ENCODE results near the gene NMUR1. TPM values are rescaled to one million over a fixed set of nuclear protein-coding genes. Genes with fewer than 3 reads are reported as not detected.

Gene NMUR1
- total RNA-seq, 1 donor from 2014 or later, result not detected

GRCh38 chr2:231502596-231502995 is 27.6 kb downstream of the NMUR1 start:
- DNase-seq (ENCODE audit: low spot score), result no peak
- H3K27me3 Mint-ChIP-seq (ENCODE audit: unreplicated experiment), result no peaks in the 10 kb centered on the region

GRCh38 chr2:231497651-231498050 is 32.6 kb downstream of the NMUR1 start:
- Mint-ChIP-seq H3K4me3 (ENCODE audit: unreplicated experiment) (no peak overlapping the region), H3K9me3 (ENCODE audit: unreplicated experiment) (no peaks in the 10 kb centered on the region), H3K4me1 (ENCODE audit: unreplicated experiment) (no peaks in the 10 kb centered on the region), H3K27ac (ENCODE audit: unreplicated experiment) (no peak overlapping the region), H3K36me3 (ENCODE audit: low read depth, unreplicated experiment) (no peaks in the 10 kb centered on the region), H3K27me3 (ENCODE audit: unreplicated experiment) (no peaks in the 10 kb centered on the region)
- no peak for TF ChIP-seq CTCF (IDR thresholded peaks at IDR 0.05; ENCODE audit: unreplicated experiment)
- no peak for DNase-seq (ENCODE audit: low spot score)

More at GRCh38 chr2:231502596-231502995, 27.6 kb downstream of the NMUR1 start:
- no peak for TF ChIP-seq CTCF (IDR thresholded peaks at IDR 0.05; ENCODE audit: unreplicated experiment)
- Mint-ChIP-seq H3K36me3 (ENCODE audit: low read depth, unreplicated experiment) (no peaks in the 10 kb centered on the region), H3K4me1 (ENCODE audit: unreplicated experiment) (peaks cover 2% of the 10 kb centered on the region), H3K4me3 (ENCODE audit: unreplicated experiment) (no peak overlapping the region), H3K27ac (ENCODE audit: unreplicated experiment) (no peak overlapping the region), H3K9me3 (ENCODE audit: unreplicated experiment) (no peaks in the 10 kb centered on the region)

- Mint-ChIP-seq H3K27me3 (ENCODE audit: unreplicated experiment) (no peaks in the 10 kb centered on the region), H3K9me3 (ENCODE audit: unreplicated experiment) (no peaks in the 10 kb centered on the region), H3K4me3 (ENCODE audit: unreplicated experiment) (no peak overlapping the region), H3K36me3 (ENCODE audit: low read depth, unreplicated experiment) (no peaks in the 10 kb centered on the region), H3K4me1 (ENCODE audit: unreplicated experiment) (no peaks in the 10 kb centered on the region), H3K27ac (ENCODE audit: unreplicated experiment) (no peak overlapping the region)
- TF ChIP-seq CTCF (IDR thresholded peaks at IDR 0.05; ENCODE audit: unreplicated experiment), result no peak
- no peak for DNase-seq (ENCODE audit: low spot score)
These were observed 35.6 kb downstream of the NMUR1 start for GRCh38 chr2:231494669-231495068.

DNA sequence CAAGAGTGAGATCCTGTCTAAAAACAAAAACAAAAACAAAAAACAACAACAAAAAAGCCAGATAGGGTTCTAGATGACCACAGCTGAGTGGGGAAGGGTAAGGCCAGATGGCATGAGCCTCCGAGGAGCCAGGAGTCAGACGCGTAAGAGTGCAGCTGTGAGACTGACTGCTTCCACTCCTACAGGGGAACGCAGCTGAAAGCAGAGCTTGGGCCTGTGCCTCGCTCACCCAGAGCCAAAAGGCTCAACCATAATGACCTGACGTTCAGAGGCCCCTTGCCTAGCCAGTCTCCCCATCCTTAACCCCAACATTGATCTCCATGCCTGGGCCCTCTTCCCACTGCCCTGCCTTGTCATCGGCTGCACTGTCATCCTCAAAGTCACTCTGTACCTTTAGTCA is 39.4 kb downstream of the NMUR1 start:
- Mint-ChIP-seq H3K27me3 (ENCODE audit: unreplicated experiment) (peaks cover 5% of the 10 kb centered on the region), H3K9me3 (ENCODE audit: unreplicated experiment) (peaks cover 4% of the 10 kb centered on the region), H3K36me3 (ENCODE audit: low read depth, unreplicated experiment) (peaks cover 8% of the 10 kb centered on the region), H3K4me1 (ENCODE audit: unreplicated experiment) (no peaks in the 10 kb centered on the region), H3K4me3 (ENCODE audit: unreplicated experiment) (no peak overlapping the region), H3K27ac (ENCODE audit: unreplicated experiment) (no peak overlapping the region)
- DNase-seq (ENCODE audit: low spot score), result no peak
- no peak for TF ChIP-seq CTCF (IDR thresholded peaks at IDR 0.05; ENCODE audit: unreplicated experiment)

DNA sequence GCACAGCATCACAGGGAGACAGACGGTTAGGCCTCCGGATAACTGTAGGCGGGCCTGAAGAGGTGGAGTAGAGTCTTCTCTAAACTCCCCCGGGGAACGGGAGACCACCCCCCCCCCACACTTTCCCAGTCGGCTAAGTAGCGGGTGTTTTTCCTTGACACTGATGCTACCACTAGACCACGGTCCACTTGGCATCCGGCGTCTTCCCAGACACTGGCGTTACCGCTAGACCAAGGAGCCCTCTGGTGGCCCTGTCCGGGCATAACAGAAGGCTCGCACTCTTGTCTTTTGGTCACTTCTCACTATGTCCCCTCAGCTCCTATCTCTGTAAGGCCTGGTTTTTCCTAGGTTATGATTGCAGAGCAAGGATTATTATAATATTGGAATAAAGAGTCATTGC is 40.3 kb downstream of the NMUR1 start:
- no peak for TF ChIP-seq CTCF (IDR thresholded peaks at IDR 0.05; ENCODE audit: unreplicated experiment)
- Mint-ChIP-seq H3K27me3 (ENCODE audit: unreplicated experiment) (peaks cover 5% of the 10 kb centered on the region), H3K4me1 (ENCODE audit: unreplicated experiment) (no peaks in the 10 kb centered on the region), H3K9me3 (ENCODE audit: unreplicated experiment) (peaks cover 4% of the 10 kb centered on the region), H3K4me3 (ENCODE audit: unreplicated experiment) (no peak overlapping the region), H3K36me3 (ENCODE audit: low read depth, unreplicated experiment) (peaks cover 8% of the 10 kb centered on the region), H3K27ac (ENCODE audit: unreplicated experiment) (no peak overlapping the region)
- no peak for DNase-seq (ENCODE audit: low spot score)

All from endothelial cell (in vitro differentiated cells).